IMR-90 (cell line): ENCODE results near the gene KCNH5. TPM values are rescaled to one million over a fixed set of nuclear protein-coding genes. Genes with fewer than 3 reads are reported as not detected.

ENCODE experiments used
- ATAC-seq: fragments of 200-7000 bp; cut with Tn5 transposase; 2 replicates; pipeline ENCODE4 v1.9.1; 2020; ENCODE audit warnings: low read depth, mild to moderate bottlenecking, moderate library complexity
- BruUV-seq: library from RNA; stranded (reverse); fragments of 400-500 nt; replicated peaks from 2 replicates; lab custom pipeline; 2021; lab: Mats Ljungman, UMichigan
- CTCF ChIA-PET: fragments of 300-600 bp; formaldehyde crosslinking; extraction: SDS; loops from one replicate; lab custom pipeline; 2021; ENCODE audit warnings: antibody characterized with exemption; lab: Yijun Ruan, JAX
- POLR2A ChIA-PET: fragments of 300-600 bp; sonication (Branson Sonifier 250); formaldehyde crosslinking; loops from one replicate; lab custom pipeline; 2022; ENCODE audit warnings: antibody characterized with exemption; ENCODE audit not compliant: unreplicated experiment; lab: Charles Lee
- DNase-seq: peaks from one replicate; pipeline ENCODE4 v3.0.0; 2013
- H2AFZ ChIP-seq: replicated peaks from 2 replicates; pipeline ENCODE3; 2013; ENCODE audit warnings: low read length, mild to moderate bottlenecking; ENCODE audit not compliant: poor library complexity
- H2AK5ac ChIP-seq: 2 replicates; pipeline ENCODE4 v1.6.1; 2013; ENCODE audit warnings: low read depth, low read length, inconsistent platforms
- H2AK9ac ChIP-seq: replicated peaks from 2 replicates; pipeline ENCODE3; 2013; ENCODE audit warnings: mild to moderate bottlenecking, low read depth, low read length, moderate library complexity; ENCODE audit not compliant: poor library complexity
- H2BK120ac ChIP-seq: 2 replicates; pipeline ENCODE4 v1.6.1; 2013; ENCODE audit warnings: low read depth, low read length, inconsistent platforms
- H2BK15ac ChIP-seq: 3 replicates; pipeline ENCODE4 v1.6.1; 2013; ENCODE audit warnings: low read depth, low read length, inconsistent platforms
- H2BK20ac ChIP-seq: 2 replicates; pipeline ENCODE4 v1.6.1; 2013; ENCODE audit warnings: low read depth, mild to moderate bottlenecking, inconsistent platforms, low read length, moderate library complexity
- H2BK5ac ChIP-seq: 2 replicates; pipeline ENCODE4 v1.6.1; 2013; ENCODE audit warnings: mild to moderate bottlenecking, low read depth, low read length, inconsistent platforms; ENCODE audit not compliant: poor library complexity, severe bottlenecking
- H3K14ac ChIP-seq: replicated peaks from 2 replicates; pipeline ENCODE4 v1.6.1; 2013; ENCODE audit warnings: low read depth, low read length, inconsistent platforms
- H3K18ac ChIP-seq: 2 replicates; pipeline ENCODE4 v1.6.1; 2013; ENCODE audit warnings: low read depth, low read length, control low read depth
- H3K23ac ChIP-seq: 2 replicates; pipeline ENCODE4 v1.6.1; 2013; ENCODE audit warnings: low read depth, low read length, inconsistent platforms
- H3K27ac ChIP-seq: 2 replicates; pipeline ENCODE4 v1.5.1; 2013; ENCODE audit warnings: mild to moderate bottlenecking, control low read depth, low read length; ENCODE audit not compliant: insufficient read depth
- H3K27me3 ChIP-seq: 2 replicates; pipeline ENCODE4 v1.6.1; 2013; ENCODE audit warnings: low read length; ENCODE audit not compliant: control insufficient read depth, insufficient read depth
- H3K36me3 ChIP-seq: 2 replicates; pipeline ENCODE4 v1.6.1; 2013; ENCODE audit warnings: low read length, mixed read lengths; ENCODE audit not compliant: control insufficient read depth, insufficient read depth
- H3K4ac ChIP-seq: 2 replicates; pipeline ENCODE4 v1.6.1; 2013; ENCODE audit warnings: low read depth, low read length, inconsistent platforms
- H3K4me1 ChIP-seq: 2 replicates; pipeline ENCODE4 v1.6.1; 2013; ENCODE audit warnings: low read length, mixed read lengths; ENCODE audit not compliant: control insufficient read depth, insufficient read depth
- H3K4me2 ChIP-seq: 2 replicates; pipeline ENCODE4 v1.6.1; 2013; ENCODE audit warnings: low read depth, mild to moderate bottlenecking, control low read depth, low read length, moderate library complexity
- H3K4me3 ChIP-seq: 2 replicates; pipeline ENCODE4 v1.5.1; 2013; ENCODE audit warnings: low read depth, mild to moderate bottlenecking, control low read depth, low read length, moderate library complexity; ENCODE audit not compliant: insufficient read depth
- H3K56ac ChIP-seq: 2 replicates; pipeline ENCODE4 v1.6.1; 2013; ENCODE audit warnings: low read length, inconsistent platforms; ENCODE audit not compliant: insufficient read depth; ENCODE audit errors: extremely low read depth
- H3K79me1 ChIP-seq, 2 experiments: 2 replicates each; pipeline ENCODE4 v1.6.1; 2013; ENCODE audit warnings: low read length in 2 of 2, inconsistent platforms in 1 of 2, low read depth in 1 of 2
- H3K9ac ChIP-seq: 2 replicates; pipeline ENCODE4 v1.6.1; 2013; ENCODE audit warnings: low read depth, low read length, control low read depth
- H3K9me1 ChIP-seq: 2 replicates; pipeline ENCODE4 v1.6.1; 2013; ENCODE audit warnings: low read length, inconsistent platforms; ENCODE audit not compliant: insufficient read depth
- H3K9me3 ChIP-seq: 2 replicates; pipeline ENCODE4 v1.6.1; 2013; ENCODE audit warnings: low read length; ENCODE audit not compliant: control insufficient read depth, insufficient read depth
- H4K20me1 ChIP-seq: 2 replicates; pipeline ENCODE4 v1.6.1; 2013; ENCODE audit warnings: low read length, inconsistent platforms; ENCODE audit not compliant: insufficient read depth
- H4K5ac ChIP-seq: 2 replicates; pipeline ENCODE4 v1.6.1; 2013; ENCODE audit warnings: mild to moderate bottlenecking, low read depth, low read length, control low read depth
- H4K8ac ChIP-seq, 2 experiments: 2 replicates each; pipeline ENCODE4 v1.6.1; 2013; ENCODE audit warnings: low read depth in 2 of 2, low read length in 2 of 2, control low read depth in 1 of 2, inconsistent platforms in 1 of 2
- H4K91ac ChIP-seq: 2 replicates; pipeline ENCODE4 v1.6.1; 2013; ENCODE audit warnings: low read depth, low read length, inconsistent platforms; ENCODE audit not compliant: insufficient read depth
- BHLHE40 ChIP-seq: fragments of 150-350 bp; IDR thresholded peaks from 2 replicates; pipeline ENCODE4 v1.6.1; 2016; ENCODE audit warnings: mild to moderate bottlenecking, low read depth, low read length
- CEBPB ChIP-seq: IDR thresholded peaks from 2 replicates; pipeline ENCODE4 v1.6.1; 2012; ENCODE audit warnings: low read depth, low read length, improper control_type of control experiment
- CHD1 ChIP-seq: IDR thresholded peaks from 2 replicates; pipeline ENCODE4 v1.6.1; 2012; ENCODE audit warnings: low read depth, low read length, improper control_type of control experiment
- CTCF ChIP-seq: conservative IDR thresholded peaks from 2 replicates; pipeline ENCODE4 v1.5.1; 2012; ENCODE audit warnings: mild to moderate bottlenecking, low read depth, low read length, improper control_type of control experiment
- ELK1 ChIP-seq: fragments of 150-350 bp; IDR thresholded peaks from 2 replicates; pipeline ENCODE4 v1.6.1; 2016; ENCODE audit warnings: low read depth, mild to moderate bottlenecking, low read length, moderate library complexity, borderline replicate concordance
- FOS ChIP-seq: fragments of 150-350 bp; IDR thresholded peaks from 2 replicates; pipeline ENCODE4 v1.6.1; 2016; ENCODE audit warnings: low read depth, low read length
- MAZ ChIP-seq: IDR thresholded peaks from 2 replicates; pipeline ENCODE4 v1.6.1; 2012; ENCODE audit warnings: low read depth, mild to moderate bottlenecking, low read length, improper control_type of control experiment, moderate library complexity, borderline replicate concordance
- RCOR1 ChIP-seq: IDR thresholded peaks from 2 replicates; pipeline ENCODE4 v1.6.1; 2012; ENCODE audit warnings: mild to moderate bottlenecking, low read length, improper control_type of control experiment; ENCODE audit not compliant: insufficient replicate concordance
- SMC3 ChIP-seq: fragments of 150-350 bp; IDR thresholded peaks from 2 replicates; pipeline ENCODE4 v1.6.1; 2016; ENCODE audit warnings: low read depth, mild to moderate bottlenecking, antibody characterized with exemption, low read length, moderate library complexity
- WGBS, 2 experiments: methylation state at CpG; one replicate each; pipeline versions ENCODE4 v1.1.5 to v1.1.7; 2013; ENCODE audit warnings: missing lambda C conversion rate in 2 of 2; ENCODE audit not compliant: insufficient read length in 1 of 2; ENCODE audit errors: extremely low coverage in 2 of 2; 5-methylcytosine and 5-hydroxymethylcytosine counted together
- dilution Hi-C: fragments of 300-500 bp; cut with HindIII; formaldehyde crosslinking; loops from one replicate; pipeline ENCODE4 v1.14.3; 2018; ENCODE audit warnings: low sequenced_read_pairs; ENCODE audit not compliant: unreplicated experiment
- in situ Hi-C: fragments of 300-500 bp; cut with MboI; formaldehyde crosslinking; loops from 3 replicates; pipeline ENCODE4 v1.14.3; 2019; ENCODE audit warnings: low sequenced_read_pairs, inconsistent platforms, mixed read lengths
- intact Hi-C: fragments of 100-400 bp; cut with micrococcal nuclease; formaldehyde crosslinking; loops from 2 replicates; pipeline ENCODE4 v1.10.0; 2022
- polyA plus RNA-seq, 3 experiments: library from polyadenylated mRNA; depleted of rRNA; stranded (reverse); fragments of >200 nt; gene quantifications; 2 replicates each; pipeline ENCODE4 v1.2.3, GENCODE V29; 2012; ENCODE audit warnings: low replicate concordance in 1 of 3
- total RNA-seq: library from RNA; depleted of rRNA; stranded (reverse); fragments of >200 nt; gene quantifications from 2 replicates; pipeline ENCODE4 v1.2.3, GENCODE V29; 2012

KCNH5 gene
- total and polyA plus RNA-seq, 2 of the 4 experiments (the other 2 are of a cell fraction), result under 0.01 to 0.03 TPM

GRCh38 chr14:62954165-62954564, 91.1 kb downstream of the KCNH5 start:
- BruUV-seq, result no TSS peak
- H3K4me1 ChIP-seq, result peaks cover 2% of the 10 kb centered on the region; the same call in 1 of the 2 replicates
- H3K4ac ChIP-seq, result no peak overlapping the region
- H3K79me1 ChIP-seq, result no peaks in the 10 kb centered on the region
- H3K56ac ChIP-seq, result no peak overlapping the region
- no peak overlapping the region for H4K91ac ChIP-seq
- ATAC-seq (no peak), DNase-seq (no peak)
- no peak overlapping the region for H3K4me3 ChIP-seq
- H2AK9ac ChIP-seq, result no peak overlapping the region
- in situ Hi-C loops (no loop called here), intact Hi-C loops (no loop called here), dilution Hi-C loops (no loop called here)
- no peak overlapping the region for H2AFZ ChIP-seq
- no peak overlapping the region for H3K4me2 ChIP-seq
- no peaks in the 10 kb centered on the region for H4K20me1 ChIP-seq
- H2BK120ac ChIP-seq, result no peak overlapping the region
- peaks cover 3% of the 10 kb centered on the region; the same call in 1 of the 2 replicates for H3K9me1 ChIP-seq
- no peak overlapping the region for H3K9ac ChIP-seq
- TF ChIP-seq FOS (no peak), CHD1 (no peak), RCOR1 (no peak), SMC3 (no peak), CTCF (no peak), BHLHE40 (no peak), ELK1 (no peak), CEBPB (no peak), MAZ (no peak)
- H3K36me3 ChIP-seq, result no peaks in the 10 kb centered on the region
- H3K9me3 ChIP-seq, result no peaks in the 10 kb centered on the region
- H2AK5ac ChIP-seq, result no peak overlapping the region
- WGBS, 2 experiments, result no CpG with 5 or more reads among the region's 2 CpGs
- H3K23ac ChIP-seq, result no peak overlapping the region
- no peak overlapping the region for H4K5ac ChIP-seq
- no peak overlapping the region for H3K14ac ChIP-seq
- no peak overlapping the region for H3K27ac ChIP-seq
- no peak overlapping the region for H2BK20ac ChIP-seq
- H3K27me3 ChIP-seq, result no peaks in the 10 kb centered on the region
- ChIA-PET CTCF (no interaction called here), POLR2A (no interaction called here)
- no peak overlapping the region for H2BK5ac ChIP-seq
- no peak overlapping the region for H4K8ac ChIP-seq
- no peak overlapping the region for H2BK15ac ChIP-seq
- H3K18ac ChIP-seq, result no peak overlapping the region
